HG03432 (cell line): ENCODE results near the gene PPP1R9B.

ENCODE experiments used
- ATAC-seq: cut with Tn5 transposase; IDR thresholded peaks from one replicate; pipeline ENCODE4 v1.9.1; 2021; ENCODE audit warnings: mild to moderate bottlenecking, moderate library complexity; ENCODE audit not compliant: unreplicated experiment

The PPP1R9B gene

GRCh38 chr17:50174444-50174843 lies 24.0 kb upstream of the PPP1R9B start:
- ATAC-seq: no peak

- no peak for ATAC-seq
These were observed 23.0 kb upstream of the PPP1R9B start for GRCh38 chr17:50173335-50173941.

GRCh38 chr17:50172936-50173334 lies 22.5 kb upstream of the PPP1R9B start:
- no peak for ATAC-seq

DNA sequence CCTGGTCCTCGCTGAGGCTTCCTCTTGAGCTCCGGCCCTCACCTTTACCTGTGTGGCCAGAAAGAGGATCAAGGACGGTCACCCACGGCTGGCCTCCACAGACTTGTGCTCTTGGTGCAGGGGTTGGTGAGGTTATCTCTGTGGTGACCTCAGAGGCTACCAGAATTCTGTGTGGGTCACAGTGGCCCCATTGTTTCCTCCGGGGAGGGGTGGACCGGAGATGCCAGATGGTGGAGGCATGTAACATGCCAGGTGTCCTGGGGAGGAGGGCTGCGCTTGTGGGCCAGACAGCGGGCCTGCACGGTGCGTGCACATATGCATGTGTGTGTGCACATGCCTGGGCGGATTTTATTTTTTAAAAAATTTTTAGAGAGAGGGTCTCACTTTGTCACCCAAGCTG lies 21.7 kb upstream of the PPP1R9B start:
- no peak for ATAC-seq

DNA sequence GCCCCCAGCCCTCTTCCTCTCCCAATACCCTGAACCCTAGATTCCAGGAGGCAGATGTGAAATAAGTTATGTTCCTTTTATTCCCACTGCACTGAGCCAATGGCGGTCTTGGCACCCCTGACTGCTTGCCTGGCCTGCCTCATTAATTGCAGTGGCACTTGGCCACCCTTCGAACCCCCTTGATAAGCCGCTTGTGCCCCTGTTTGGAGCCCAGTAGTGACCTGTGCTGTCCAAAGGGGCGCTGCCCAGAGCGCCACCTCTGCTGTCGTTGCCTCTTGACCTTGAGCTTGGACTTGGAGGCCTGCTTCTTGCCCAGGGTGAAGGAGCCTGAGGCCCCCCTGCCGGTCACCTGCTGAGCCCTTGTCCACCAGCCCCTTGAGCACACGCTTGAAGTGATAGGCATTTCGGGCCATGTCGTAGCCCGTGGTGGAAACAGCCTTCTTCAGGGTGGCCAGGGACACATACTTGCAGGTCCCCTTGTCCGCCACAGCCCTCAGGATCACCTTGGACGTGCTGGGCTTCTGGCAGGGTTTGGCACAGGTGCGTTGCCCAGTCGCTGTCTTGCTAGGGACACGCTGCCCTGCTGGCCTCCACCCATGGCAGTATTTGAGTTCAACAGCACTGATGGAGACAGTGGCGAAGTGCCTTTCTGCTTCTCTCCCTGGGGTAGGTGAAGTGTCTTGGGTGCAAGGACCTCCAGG lies 21.0 kb upstream of the PPP1R9B start:
- ATAC-seq: no peak

GRCh38 chr17:50170662-50171370 lies 20.3 kb upstream of the PPP1R9B start:
- peak; percentile 76 for ATAC-seq

GRCh38 chr17:50169881-50170459 lies 19.5 kb upstream of the PPP1R9B start:
- no peak for ATAC-seq

- no peak for ATAC-seq
These were observed 18.8 kb upstream of the PPP1R9B start for GRCh38 chr17:50169121-50169764.

DNA sequence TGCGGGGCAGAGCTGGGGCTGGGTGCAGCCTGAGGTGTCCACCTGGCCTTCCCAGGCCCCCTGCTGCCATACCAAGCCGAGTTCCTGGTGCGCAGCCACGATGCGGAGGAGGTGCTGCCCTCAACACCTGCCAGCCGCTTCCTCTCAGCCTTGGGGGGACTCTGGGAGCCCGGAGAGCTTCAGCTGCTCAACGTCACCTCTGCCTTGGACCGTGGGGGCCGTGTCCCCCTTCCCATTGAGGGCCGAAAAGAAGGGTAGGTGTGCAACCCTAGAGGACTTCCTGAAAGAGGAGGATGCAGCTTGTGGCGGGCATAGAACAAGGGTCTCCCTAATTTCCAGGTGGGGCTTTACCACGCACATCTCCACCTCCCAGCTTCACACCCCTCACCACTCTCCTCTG lies 17.8 kb upstream of the PPP1R9B start:
- ATAC-seq: no peak

DNA sequence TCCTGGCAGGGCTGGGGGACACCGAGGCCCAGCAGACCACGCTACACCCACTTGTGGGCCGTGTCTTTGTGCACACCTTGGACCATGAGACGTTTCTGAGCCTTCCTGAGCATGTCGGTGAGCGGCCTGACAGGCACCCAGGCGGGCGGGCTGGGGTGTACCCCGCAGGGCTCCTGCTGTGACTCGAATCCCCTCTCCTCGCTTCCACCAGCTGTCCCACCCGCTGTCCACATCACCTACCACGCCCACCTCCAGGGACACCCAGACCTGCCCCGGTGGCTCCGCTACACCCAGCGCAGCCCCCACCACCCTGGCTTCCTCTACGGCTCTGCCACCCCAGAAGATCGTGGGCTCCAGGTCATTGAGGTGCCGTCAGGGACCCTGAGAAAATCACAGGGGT lies 16.9 kb upstream of the PPP1R9B start:
- ATAC-seq: no peak

DNA sequence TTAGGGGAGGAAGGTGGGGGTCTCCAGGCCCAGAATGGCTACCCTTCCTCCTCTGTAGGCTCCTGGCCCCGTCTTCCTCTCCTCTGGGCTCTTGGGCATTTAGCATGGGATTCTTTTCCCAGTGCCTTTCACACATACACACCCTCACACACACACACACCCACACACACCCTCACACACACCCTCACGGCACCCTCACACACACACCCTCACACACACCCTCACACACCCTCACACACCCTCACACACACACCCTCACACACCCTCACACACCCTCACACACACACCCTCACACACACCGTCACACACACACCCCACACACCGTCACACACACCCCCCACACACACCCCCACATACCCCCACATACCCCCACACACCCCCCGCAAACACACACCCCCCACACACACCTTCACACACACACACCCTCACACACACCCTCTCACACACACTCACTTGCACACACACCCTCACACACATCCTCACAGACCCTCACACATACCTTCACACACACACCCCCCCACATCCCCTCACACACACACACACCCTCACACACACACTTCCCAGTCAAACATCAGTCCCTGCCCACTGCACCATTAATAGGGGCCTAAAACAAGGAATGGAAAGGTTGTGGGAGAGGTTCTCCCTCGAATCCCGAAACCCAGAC lies 16.2 kb upstream of the PPP1R9B start:
- ATAC-seq: no peak

DNA sequence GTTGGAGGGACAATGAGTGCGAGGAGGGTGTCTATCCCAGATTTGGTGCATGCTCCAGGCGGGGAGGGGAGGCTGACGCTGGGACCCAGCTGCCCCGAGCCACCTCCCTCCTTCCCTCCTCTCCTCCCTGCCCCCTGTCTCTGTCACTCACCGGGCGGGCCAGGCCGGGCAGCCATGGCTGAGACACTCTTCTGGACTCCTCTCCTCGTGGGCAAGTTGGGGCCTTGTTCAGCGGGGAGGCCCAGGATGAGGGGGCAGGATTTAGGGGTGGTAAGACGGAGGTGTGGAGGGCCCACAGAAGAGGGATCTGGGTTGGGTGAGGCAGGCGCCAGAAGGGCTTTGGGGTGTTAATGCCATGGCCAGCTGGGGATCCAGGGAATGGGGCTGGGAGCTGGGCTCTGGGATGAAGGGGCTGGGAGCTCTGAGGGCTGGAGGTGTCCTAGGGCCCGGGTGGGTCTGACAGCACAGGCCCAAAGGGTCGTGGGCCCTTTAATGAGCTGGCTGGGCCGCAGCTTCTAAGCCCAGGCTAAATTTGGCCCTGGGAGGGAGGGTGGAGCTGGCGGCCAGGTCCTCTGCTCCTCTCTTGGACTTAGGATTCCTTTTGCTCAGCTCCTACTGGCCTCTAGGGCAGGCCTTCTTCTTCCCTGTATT lies 15.5 kb upstream of the PPP1R9B start, which contains the start of gene SGCA:
TSS of gene SGCA (plus strand) at position 139 of the 651 bp plus-strand sequence. CDS start at position 175, 36 bp downstream.
- ATAC-seq: no peak

DNA sequence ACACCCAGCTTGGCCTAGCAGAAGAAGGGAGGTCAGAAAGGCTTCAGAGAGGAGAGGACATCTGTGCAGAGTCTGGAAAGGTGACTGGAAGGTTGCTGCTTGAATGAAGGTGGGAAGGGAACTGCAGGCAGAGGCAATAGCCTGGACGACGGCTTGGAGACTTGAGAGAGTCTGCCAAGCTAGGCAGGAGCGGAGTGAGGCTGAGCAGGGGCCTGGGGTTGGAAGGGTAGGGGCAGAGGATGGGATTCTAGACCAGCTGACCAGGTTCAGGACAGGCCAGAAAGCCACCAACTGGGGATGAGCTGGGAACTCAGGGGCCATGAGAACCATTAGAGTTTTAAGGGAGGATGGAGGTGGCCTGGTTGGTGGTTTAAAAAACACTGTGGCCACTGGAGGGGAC lies 15.0 kb upstream of the PPP1R9B start:
- no peak for ATAC-seq

DNA sequence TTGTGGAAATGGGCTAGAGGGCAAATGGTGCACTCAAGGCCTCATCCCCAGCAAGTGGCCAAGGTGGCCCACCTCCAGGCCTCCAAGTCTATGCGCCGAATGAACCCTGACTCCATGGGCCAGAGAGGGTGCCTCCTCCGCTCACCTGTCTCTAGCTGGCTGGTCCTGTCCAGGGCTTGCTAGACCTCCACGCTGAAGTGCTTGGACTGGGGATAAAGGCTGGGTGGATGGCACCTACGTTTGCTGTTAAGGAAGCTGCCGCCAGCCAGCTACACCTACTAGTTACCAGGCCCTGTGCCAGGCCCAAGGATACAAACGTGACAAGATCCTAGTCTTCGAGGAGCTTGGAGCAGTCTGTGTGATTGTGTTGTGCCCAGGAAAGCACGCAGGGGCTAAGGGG lies 14.6 kb upstream of the PPP1R9B start:
- no peak for ATAC-seq

DNA sequence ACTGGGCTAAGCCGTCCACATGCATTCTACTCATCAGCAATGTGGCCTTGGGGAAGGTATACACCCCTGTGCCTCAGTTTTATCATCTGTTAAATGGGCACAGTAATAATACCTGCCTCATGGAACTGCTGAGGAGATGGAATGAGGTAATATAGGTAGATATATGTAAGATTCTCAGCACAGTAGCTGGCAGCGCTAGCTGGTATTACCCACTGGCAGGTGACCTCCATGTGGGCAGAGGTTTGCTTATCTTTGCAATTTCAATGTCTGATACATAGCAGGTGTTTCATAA lies 14.2 kb upstream of the PPP1R9B start:
- no peak for ATAC-seq

DNA sequence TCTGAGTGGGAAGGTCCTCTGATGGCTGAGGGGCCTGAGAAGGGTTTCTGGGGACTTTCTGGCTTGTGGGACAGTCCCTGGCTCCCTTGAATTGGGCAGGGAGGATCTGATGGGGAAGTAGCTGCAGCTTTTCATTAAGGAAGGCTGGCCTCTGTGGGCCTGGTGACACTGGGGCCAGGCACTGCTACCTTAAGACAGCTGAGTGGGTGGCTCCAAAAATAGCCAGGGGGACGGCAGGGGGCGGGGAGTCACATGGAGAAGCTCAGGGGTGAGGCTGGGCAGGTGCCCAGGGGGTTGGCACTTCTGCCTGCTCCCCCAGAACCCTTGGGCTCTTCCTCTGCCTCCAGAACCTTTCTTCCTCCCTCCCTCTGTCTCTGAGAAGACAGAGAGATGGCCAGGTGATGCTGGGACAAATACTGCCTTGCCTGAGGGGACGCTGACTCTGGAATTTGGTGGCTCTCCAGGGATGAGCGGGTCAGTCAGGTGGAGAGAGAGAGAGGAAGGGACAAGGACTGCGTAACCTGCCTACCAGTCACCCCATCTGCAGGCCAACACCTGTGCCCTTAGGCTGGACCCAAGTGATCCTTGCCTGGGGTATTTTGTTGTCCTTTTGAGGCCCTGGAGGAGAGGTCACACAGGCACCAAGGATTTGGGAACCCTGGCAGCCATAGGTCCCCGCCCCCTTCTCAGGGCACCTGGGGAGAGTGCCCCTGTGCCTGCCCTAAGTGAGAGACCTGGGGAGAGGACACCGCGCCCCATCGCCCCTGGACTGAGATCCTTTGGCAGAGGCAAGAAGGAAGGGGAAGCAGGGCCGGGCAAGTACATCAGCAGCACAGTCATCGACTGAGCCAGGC lies 13.6 kb upstream of the PPP1R9B start:
- peak; percentile 40 for ATAC-seq

GRCh38 chr17:50162466-50163254 lies 12.2 kb upstream of the PPP1R9B start:
- no peak for ATAC-seq

DNA sequence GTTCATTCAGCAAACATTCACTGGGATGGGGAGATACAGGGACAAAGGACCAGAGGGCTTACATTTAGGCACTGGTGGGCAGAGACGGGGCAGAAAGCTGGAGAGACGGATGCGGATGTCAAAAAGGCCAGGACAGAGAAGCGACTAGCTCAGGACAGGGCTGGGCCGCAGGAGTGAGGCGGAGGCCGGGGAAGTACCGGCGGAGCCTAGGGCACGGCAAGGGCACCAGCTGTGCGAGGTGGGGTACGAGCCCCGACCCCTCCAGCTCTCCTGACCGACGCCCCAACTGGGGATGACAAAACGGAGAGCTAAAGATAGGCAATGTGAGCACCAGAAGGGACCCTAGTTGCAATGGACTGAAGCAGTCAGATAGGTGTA lies 11.4 kb upstream of the PPP1R9B start:
- ATAC-seq: no peak
